ENCODE data around the gene FALEC.

Gene FALEC

DNA sequence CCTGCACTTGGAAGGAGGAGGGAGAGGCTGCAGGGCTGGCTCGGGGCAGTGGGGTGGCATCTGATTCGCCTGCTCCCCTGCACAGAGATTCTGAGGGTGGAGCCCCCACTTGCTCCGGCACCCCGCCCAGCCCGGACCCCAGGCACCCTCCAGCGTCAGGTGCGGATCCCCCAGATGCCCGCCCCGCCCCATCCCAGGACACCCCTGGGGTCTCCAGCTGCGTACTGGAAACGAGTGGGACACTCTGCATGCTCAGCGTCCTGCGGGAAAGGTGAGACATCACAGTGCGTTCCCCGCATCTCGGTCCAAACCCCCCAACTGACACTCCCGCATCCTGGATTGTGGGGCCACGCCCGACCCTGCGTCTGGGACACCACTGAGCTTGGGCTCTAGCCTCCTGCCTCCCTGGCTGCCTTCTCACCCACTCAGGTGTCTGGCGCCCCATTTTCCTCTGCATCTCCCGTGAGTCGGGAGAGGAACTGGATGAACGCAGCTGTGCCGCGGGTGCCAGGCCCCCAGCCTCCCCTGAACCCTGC, 41.6 kb downstream of the FALEC start:
- H3K4me3 ChIP-seq (ENCODE audit: control insufficient read depth, low read depth, low read length) = no peak overlapping the region
- no peak for DNase-seq (ENCODE audit: low read depth)
- TF ChIP-seq CTCF (IDR thresholded peaks at IDR 0.05; ENCODE audit: control insufficient read depth, insufficient read depth, low read depth, low read length, missing control alignments) = no peak

DNA sequence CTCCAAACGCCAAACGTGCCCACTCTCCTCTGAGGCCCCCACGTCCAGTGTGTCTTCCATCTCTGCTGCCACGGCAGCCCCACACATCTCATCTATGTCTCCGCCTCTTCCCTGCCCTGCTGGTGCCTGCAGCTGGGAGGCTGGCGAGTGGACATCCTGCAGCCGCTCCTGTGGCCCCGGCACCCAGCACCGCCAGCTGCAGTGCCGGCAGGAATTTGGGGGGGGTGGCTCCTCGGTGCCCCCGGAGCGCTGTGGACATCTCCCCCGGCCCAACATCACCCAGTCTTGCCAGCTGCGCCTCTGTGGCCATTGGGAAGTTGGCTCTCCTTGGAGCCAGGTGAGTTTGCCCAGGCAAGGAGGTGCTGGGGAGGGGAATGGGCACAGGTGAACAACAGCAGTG, 42.3 kb downstream of the FALEC start:
- TF ChIP-seq CTCF (IDR thresholded peaks at IDR 0.05; ENCODE audit: control insufficient read depth, insufficient read depth, low read depth, low read length, missing control alignments) = no peak
- no peak overlapping the region for H3K4me3 ChIP-seq (ENCODE audit: control insufficient read depth, low read depth, low read length)
- no peak for DNase-seq (ENCODE audit: low read depth)

- H3K4me3 ChIP-seq (ENCODE audit: control insufficient read depth, low read depth, low read length) = no peak overlapping the region
- no peak for TF ChIP-seq CTCF (IDR thresholded peaks at IDR 0.05; ENCODE audit: control insufficient read depth, insufficient read depth, low read depth, low read length, missing control alignments)
- no peak for DNase-seq (ENCODE audit: low read depth)
Measured at GRCh38 chr1:150558303-150558704, 42.8 kb downstream of the FALEC start.

- DNase-seq (ENCODE audit: low read depth) = no peak
- no peak overlapping the region for H3K4me3 ChIP-seq (ENCODE audit: control insufficient read depth, low read depth, low read length)
- TF ChIP-seq CTCF (IDR thresholded peaks at IDR 0.05; ENCODE audit: control insufficient read depth, insufficient read depth, low read depth, low read length, missing control alignments) = no peak
Measured at GRCh38 chr1:150558761-150559655, 43.5 kb downstream of the FALEC start.

DNA sequence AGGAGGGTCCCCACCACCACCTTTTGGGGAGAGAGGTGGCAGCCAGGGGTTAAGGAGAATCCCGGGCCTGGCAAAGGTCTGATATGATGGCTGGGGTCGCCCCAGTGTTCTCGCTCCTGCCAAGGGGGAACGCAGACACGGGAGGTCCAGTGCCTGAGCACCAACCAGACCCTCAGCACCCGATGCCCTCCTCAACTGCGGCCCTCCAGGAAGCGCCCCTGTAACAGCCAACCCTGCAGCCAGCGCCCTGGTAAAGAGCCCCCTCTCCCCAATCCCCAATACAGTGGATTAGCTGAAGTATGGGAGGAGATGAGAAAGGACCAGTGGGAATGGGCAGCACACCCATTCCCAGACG, 44.1 kb downstream of the FALEC start:
- TF ChIP-seq CTCF (IDR thresholded peaks at IDR 0.05; ENCODE audit: control insufficient read depth, insufficient read depth, low read depth, low read length, missing control alignments) = no peak
- no peak for DNase-seq (ENCODE audit: low read depth)
- no peak overlapping the region for H3K4me3 ChIP-seq (ENCODE audit: control insufficient read depth, low read depth, low read length)

- H3K4me3 ChIP-seq (ENCODE audit: control insufficient read depth, low read depth, low read length) = no peak overlapping the region
- no peak for DNase-seq (ENCODE audit: low read depth)
- peak; percentile 93 for TF ChIP-seq CTCF (IDR thresholded peaks at IDR 0.05; ENCODE audit: control insufficient read depth, insufficient read depth, low read depth, low read length, missing control alignments)
Measured at GRCh38 chr1:150560011-150560438, 44.5 kb downstream of the FALEC start.
